Smooth muscle cell (in vitro differentiated cells): ENCODE measurements around the gene COPB1. TPM values are rescaled to one million over a fixed set of nuclear protein-coding genes. Genes with fewer than 3 reads are reported as not detected.

Source experiments
- DNase-seq: peaks from one replicate; lab custom pipeline; 2025; ENCODE audit not compliant: unreplicated experiment; lab: John Stamatoyannopoulos, UW
- H2AFZ ChIP-seq: fragments of 200-600 bp; sonication (generic); 2 replicates; pipeline ENCODE4 v1.6.0; 2016; ENCODE audit warnings: antibody characterized with exemption, low read depth, mild to moderate bottlenecking
- H3F3A ChIP-seq: fragments of 200-600 bp; sonication (generic); 2 replicates; pipeline ENCODE4 v1.6.0; 2017; ENCODE audit warnings: antibody characterized with exemption, low read depth
- H3K27ac ChIP-seq: fragments of 200-600 bp; sonication (generic); 2 replicates; pipeline ENCODE4 v1.5.1; 2016; ENCODE audit warnings: low read depth, mild to moderate bottlenecking
- H3K27me3 ChIP-seq: fragments of 200-600 bp; sonication (generic); 2 replicates; pipeline ENCODE4 v1.6.1; 2016; ENCODE audit warnings: low read depth, mild to moderate bottlenecking
- H3K36me3 ChIP-seq: fragments of 200-600 bp; sonication (generic); 2 replicates; pipeline ENCODE4 v1.5.1; 2016; ENCODE audit warnings: low read depth
- H3K4me1 ChIP-seq: fragments of 200-600 bp; sonication (generic); 2 replicates; pipeline ENCODE4 v1.5.1; 2016; ENCODE audit warnings: low read depth
- H3K4me2 ChIP-seq: fragments of 200-600 bp; sonication (generic); 2 replicates; pipeline ENCODE4 v1.6.0; 2016; ENCODE audit warnings: mild to moderate bottlenecking
- H3K4me3 ChIP-seq: fragments of 200-600 bp; sonication (generic); 2 replicates; pipeline ENCODE4 v1.5.1; 2016; ENCODE audit warnings: mild to moderate bottlenecking
- H3K79me2 ChIP-seq: fragments of 200-600 bp; sonication (generic); 2 replicates; pipeline ENCODE4 v1.6.0; 2016; ENCODE audit warnings: low read depth, mild to moderate bottlenecking
- H3K9ac ChIP-seq: fragments of 200-600 bp; sonication (generic); 2 replicates; pipeline ENCODE4 v1.6.0; 2016; ENCODE audit warnings: low read depth
- H3K9me3 ChIP-seq: fragments of 200-600 bp; sonication (generic); replicated peaks from 2 replicates; pipeline ENCODE4 v1.5.1; 2016; ENCODE audit warnings: low read depth
- H4K20me1 ChIP-seq: fragments of 200-600 bp; sonication (generic); 2 replicates; pipeline ENCODE4 v1.6.0; 2016; ENCODE audit warnings: low read depth
- WGBS: methylation state at CpG from one replicate; pipeline ENCODE4 v1.1.7; 2016; ENCODE audit warnings: low lambda C conversion rate; 5-methylcytosine and 5-hydroxymethylcytosine counted together
- polyA plus RNA-seq: library from polyadenylated mRNA; unstranded; fragments of >200 nt; fragmentation: Nextera tagmentation; extraction: Ambion mirVana; gene quantifications from 2 replicates; pipeline ENCODE4 v1.2.1, GENCODE V29; 2016
- small RNA-seq: library from RNA; depleted of rRNA; stranded (forward); fragments of <200 nt; gene quantifications from one replicate; pipeline ENCODE3, GENCODE V24; 2014
- total RNA-seq: library from RNA; depleted of rRNA; stranded (reverse); fragments of >200 nt; gene quantifications from 2 replicates; pipeline ENCODE4 v1.2.3, GENCODE V29; 2014
- TF ChIP-seq, protein P1 (sequence below): fragments of 200-600 bp; sonication (generic); IDR thresholded peaks from 2 replicates; pipeline ENCODE4 v1.5.1; 2017; ENCODE audit warnings: borderline replicate concordance, mild to moderate bottlenecking, antibody characterized with exemption; ENCODE audit not compliant: insufficient read depth, poor library complexity, severe bottlenecking

COPB1 gene
- total and polyA plus RNA-seq, 2 experiments from 2014 or later = 135 to 299 TPM

DNA sequence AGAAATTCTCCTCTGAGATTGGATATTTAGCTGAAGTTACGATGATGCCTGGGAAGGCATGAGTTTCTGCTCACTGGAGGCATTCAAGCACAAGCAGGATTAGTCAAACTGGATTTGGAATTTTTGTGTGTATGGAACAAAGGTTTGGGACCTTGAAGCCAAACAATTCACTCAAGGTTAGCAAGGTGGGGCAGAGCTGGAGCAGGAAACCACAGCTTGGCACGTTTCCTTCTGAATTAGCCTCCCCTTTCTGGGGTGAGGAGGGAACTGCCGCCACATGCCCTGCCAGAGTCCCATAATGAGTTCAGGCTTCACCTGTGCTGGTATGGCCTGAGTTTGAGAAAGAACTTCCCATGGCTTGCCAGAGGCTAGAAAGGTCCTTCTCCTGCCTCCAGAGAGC is 89.7 kb downstream of the COPB1 start:
- Histone ChIP-seq H3K4me3 (no peak overlapping the region), H3K36me3 (no peaks in the 10 kb centered on the region), H3K4me2 (no peak overlapping the region), H2AFZ (no peak overlapping the region), H3K4me1 (peaks cover 8% of the 10 kb centered on the region), H3K9ac (no peak overlapping the region), H4K20me1 (no peaks in the 10 kb centered on the region), H3K79me2 (no peaks in the 10 kb centered on the region), H3K27me3 (peaks cover 13% of the 10 kb centered on the region), H3F3A (peaks cover 7% of the 10 kb centered on the region), H3K9me3 (no peaks in the 10 kb centered on the region), H3K27ac (no peak overlapping the region)
- WGBS = 93% methylated on average over 3 of the region's 3 CpGs
- no peak for DNase-seq
- TF ChIP-seq, protein P1, sequence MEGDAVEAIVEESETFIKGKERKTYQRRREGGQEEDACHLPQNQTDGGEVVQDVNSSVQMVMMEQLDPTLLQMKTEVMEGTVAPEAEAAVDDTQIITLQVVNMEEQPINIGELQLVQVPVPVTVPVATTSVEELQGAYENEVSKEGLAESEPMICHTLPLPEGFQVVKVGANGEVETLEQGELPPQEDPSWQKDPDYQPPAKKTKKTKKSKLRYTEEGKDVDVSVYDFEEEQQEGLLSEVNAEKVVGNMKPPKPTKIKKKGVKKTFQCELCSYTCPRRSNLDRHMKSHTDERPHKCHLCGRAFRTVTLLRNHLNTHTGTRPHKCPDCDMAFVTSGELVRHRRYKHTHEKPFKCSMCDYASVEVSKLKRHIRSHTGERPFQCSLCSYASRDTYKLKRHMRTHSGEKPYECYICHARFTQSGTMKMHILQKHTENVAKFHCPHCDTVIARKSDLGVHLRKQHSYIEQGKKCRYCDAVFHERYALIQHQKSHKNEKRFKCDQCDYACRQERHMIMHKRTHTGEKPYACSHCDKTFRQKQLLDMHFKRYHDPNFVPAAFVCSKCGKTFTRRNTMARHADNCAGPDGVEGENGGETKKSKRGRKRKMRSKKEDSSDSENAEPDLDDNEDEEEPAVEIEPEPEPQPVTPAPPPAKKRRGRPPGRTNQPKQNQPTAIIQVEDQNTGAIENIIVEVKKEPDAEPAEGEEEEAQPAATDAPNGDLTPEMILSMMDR = no peak

DNA sequence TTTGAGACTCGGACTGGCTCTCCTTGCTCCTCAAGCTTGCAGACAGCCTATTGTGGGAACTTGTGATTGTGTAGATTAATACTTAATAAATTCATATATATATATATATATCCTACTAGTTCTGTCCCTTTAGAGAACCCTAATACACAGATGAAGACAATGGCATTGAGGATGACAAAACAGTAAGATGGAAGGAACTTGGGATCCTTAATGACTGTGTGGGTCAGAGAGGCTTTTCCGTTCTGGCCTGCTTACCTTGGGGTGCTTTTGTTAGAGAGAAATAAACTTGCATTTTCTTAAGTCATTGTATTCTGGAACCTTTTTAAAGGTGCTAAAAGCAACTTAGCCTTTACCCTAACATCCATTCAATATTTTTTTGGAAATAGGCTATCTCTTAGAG is 91.0 kb downstream of the COPB1 start:
- WGBS = 94% methylated on average over 2 of the region's 2 CpGs
- Histone ChIP-seq H4K20me1 (no peaks in the 10 kb centered on the region), H3K9ac (no peak overlapping the region), H3K36me3 (no peaks in the 10 kb centered on the region), H3K4me2 (no peak overlapping the region), H2AFZ (no peak overlapping the region), H3F3A (no peaks in the 10 kb centered on the region), H3K4me3 (no peak overlapping the region), H3K27me3 (peaks cover 13% of the 10 kb centered on the region), H3K9me3 (no peaks in the 10 kb centered on the region), H3K4me1 (peaks cover 2% of the 10 kb centered on the region), H3K27ac (no peak overlapping the region), H3K79me2 (no peaks in the 10 kb centered on the region)
- DNase-seq = no peak
- TF ChIP-seq, protein P1 = no peak

Small RNA genes within 50 kb of the gene (small RNA-seq; reads per million reads assigned to genes)
- not detected for gene RNU7-49P

Other genes with a start within 250 kb of the COPB1 start
- 37.9 and 53.6 TPM in 2 replicates for gene RRAS2, start 140.6 kb downstream of the COPB1 start, total RNA-seq
- 27.0 and 27.3 TPM in 2 replicates for gene RRAS2, start 140.6 kb downstream of the COPB1 start, polyA plus RNA-seq
- 205 and 207 TPM in 2 replicates for gene PSMA1, start 20.6 kb upstream of the COPB1 start, total RNA-seq
- gene PSMA1, start 20.6 kb upstream of the COPB1 start, polyA plus RNA-seq = 236 and 256 TPM in 2 replicates
- gene PDE3B, start 144.0 kb upstream of the COPB1 start, total RNA-seq = 1.8 and 8.4 TPM in 2 replicates
- 1.7 TPM in 2 replicates for gene PDE3B, start 144.0 kb upstream of the COPB1 start, polyA plus RNA-seq